Keratinocyte (primary cell): ENCODE results near the gene ZNF12. TPM values are rescaled to one million over a fixed set of nuclear protein-coding genes. Genes with fewer than 3 reads are reported as not detected.

ENCODE experiments used
- DNase-seq: peaks from one replicate; pipeline ENCODE4 v3.0.0-alpha.2; 2011; ENCODE audit warnings: low read depth, missing footprints, low spot score
- FAIRE-seq: peaks from 2 replicates; lab custom pipeline; 2011; peaks lifted over from hg19 to GRCh38; lab: Jason Lieb, UNC
- H2AFZ ChIP-seq: 2 replicates; pipeline ENCODE4 v1.6.0; 2012; ENCODE audit warnings: low read length, control low read depth, inconsistent platforms; ENCODE audit not compliant: control insufficient read depth
- H3K27ac ChIP-seq: 2 replicates; pipeline ENCODE4 v1.5.1; 2011; ENCODE audit warnings: low read length; ENCODE audit not compliant: control insufficient read depth, insufficient read depth
- H3K27me3 ChIP-seq: 3 replicates; pipeline ENCODE4 v1.6.0; 2011; ENCODE audit warnings: low read length; ENCODE audit not compliant: control insufficient read depth, insufficient read depth; ENCODE audit errors: extremely low read depth
- H3K36me3 ChIP-seq, 2 experiments: 2 replicates in 1 of 2; 3 replicates in 1 of 2; pipeline ENCODE4 v1.5.1; 2011; ENCODE audit warnings: low read length in 2 of 2, mild to moderate bottlenecking in 1 of 2; ENCODE audit not compliant: control insufficient read depth in 2 of 2, insufficient read depth in 2 of 2; ENCODE audit errors: extremely low read depth in 1 of 2
- H3K4me1 ChIP-seq: 3 replicates; pipeline ENCODE4 v1.5.1; 2011; ENCODE audit warnings: low read length; ENCODE audit not compliant: control insufficient read depth, insufficient read depth; ENCODE audit errors: extremely low read depth
- H3K4me2 ChIP-seq: 3 replicates; pipeline ENCODE4 v1.6.0; 2011; ENCODE audit warnings: low read depth, low read length; ENCODE audit not compliant: control insufficient read depth, insufficient read depth; ENCODE audit errors: extremely low read depth
- H3K4me3 ChIP-seq, 3 experiments: fragments of 200-600 bp in 1 of 3; sonication (generic) in 1 of 3; 2 replicates in 2 of 3; 3 replicates in 1 of 3; pipeline ENCODE4 v1.5.1; 2011 to 2016; ENCODE audit warnings: low read length in 3 of 3, mild to moderate bottlenecking in 3 of 3, control low read depth in 2 of 3, inconsistent platforms in 1 of 3, low read depth in 1 of 3, mixed read lengths in 1 of 3, mixed run types in 1 of 3, moderate library complexity in 1 of 3; ENCODE audit not compliant: control insufficient read depth in 2 of 3, insufficient read depth in 2 of 3; ENCODE audit errors: extremely low read depth in 1 of 3
- H3K79me2 ChIP-seq: 2 replicates; pipeline ENCODE4 v1.6.0; 2012; ENCODE audit warnings: low read length; ENCODE audit not compliant: control insufficient read depth, insufficient read depth
- H3K9ac ChIP-seq: 3 replicates; pipeline ENCODE4 v1.6.0; 2011; ENCODE audit warnings: low read length; ENCODE audit not compliant: control insufficient read depth, insufficient read depth; ENCODE audit errors: extremely low read depth
- H3K9me1 ChIP-seq: 3 replicates; pipeline ENCODE4 v1.6.0; 2011; ENCODE audit warnings: low read length; ENCODE audit not compliant: control insufficient read depth, insufficient read depth; ENCODE audit errors: extremely low read depth
- H3K9me3 ChIP-seq: 2 replicates; pipeline ENCODE4 v1.5.1; 2012; ENCODE audit warnings: low read depth, low read length; ENCODE audit not compliant: control insufficient read depth
- H4K20me1 ChIP-seq: 3 replicates; pipeline ENCODE4 v1.6.0; 2011; ENCODE audit warnings: low read length; ENCODE audit not compliant: control insufficient read depth, insufficient read depth; ENCODE audit errors: extremely low read depth
- CTCF ChIP-seq, 3 experiments: IDR thresholded peaks in 1 of 3; conservative IDR thresholded peaks in 1 of 3; optimal IDR thresholded peaks in 1 of 3; 2 replicates in 2 of 3; 3 replicates in 1 of 3; pipeline versions ENCODE3 to v1.5.1; 2011; ENCODE audit warnings: low read length in 3 of 3, mild to moderate bottlenecking in 3 of 3, moderate library complexity in 2 of 3, control low read depth in 1 of 3, inconsistent platforms in 1 of 3; ENCODE audit not compliant: insufficient read depth in 2 of 3; ENCODE audit errors: extremely low read depth in 1 of 3
- EZH2 ChIP-seq: IDR thresholded peaks from one replicate; pipeline ENCODE4 v1.6.1; 2012; ENCODE audit warnings: inconsistent platforms, mild to moderate bottlenecking, low read length, moderate library complexity
- dilution Hi-C: fragments of 300-500 bp; cut with MboI; formaldehyde crosslinking; loops from one replicate; pipeline ENCODE4 v1.7.0; 2020; ENCODE audit warnings: low sequenced_read_pairs; ENCODE audit not compliant: extremely low pct_ligation_motif_present
- polyA plus RNA-seq, 5 experiments: library from polyadenylated mRNA; depleted of rRNA in 3 of 5; stranded (reverse) in 3 of 5; stranded (forward) in 1 of 5; unstranded in 1 of 5; fragments of >200 nt; gene quantifications; 1 replicate in 1 of 5; 2 replicates in 3 of 5; 3 replicates in 1 of 5; pipeline versions ENCODE4 v1.2.1 to v1.2.3, GENCODE V29; 2011 to 2012; ENCODE audit warnings: missing spikeins in 2 of 5, low read depth in 1 of 5, low replicate concordance in 1 of 5

ZNF12 gene
- polyA plus RNA-seq, 1 donor (not counting 4 experiments of a cell fraction or from before 2014, with no cell fraction given) = 12.5 TPM

- TF ChIP-seq EZH2 (no peak), CTCF (optimal IDR thresholded peaks at IDR 0.05 in 1 of 3, IDR thresholded peaks at IDR 0.05 in 1 of 3, conservative IDR thresholded peaks at IDR 0.05 in 1 of 3; ENCODE audit: extremely low read depth in 1 of 3, insufficient read depth in 2 of 3, low read length in 3 of 3) (no peak)
- no peaks in the 10 kb centered on the region for H4K20me1 ChIP-seq
- H3K9ac ChIP-seq = no peak overlapping the region
- no peaks in the 10 kb centered on the region for H3K9me3 ChIP-seq
- H2AFZ ChIP-seq = no peak overlapping the region
- no peaks in the 10 kb centered on the region for H3K27me3 ChIP-seq
- no peaks in the 10 kb centered on the region for H3K9me1 ChIP-seq
- no peak overlapping the region for H3K4me2 ChIP-seq
- dilution Hi-C loops = no loop called here
- H3K36me3 ChIP-seq = peaks cover 15% of the 10 kb centered on the region in 2 experiments
- no peak for DNase-seq
- H3K4me1 ChIP-seq = no peaks in the 10 kb centered on the region
- no peak overlapping the region for H3K4me3 ChIP-seq
- no peak for FAIRE-seq
- no peaks in the 10 kb centered on the region for H3K79me2 ChIP-seq
- no peak overlapping the region for H3K27ac ChIP-seq
Observed at GRCh38 chr7:6651851-6652445, 54.8 kb downstream of the ZNF12 start.

- no peak for TF ChIP-seq CTCF (optimal IDR thresholded peaks at IDR 0.05 in 1 of 3, IDR thresholded peaks at IDR 0.05 in 1 of 3, conservative IDR thresholded peaks at IDR 0.05 in 1 of 3; ENCODE audit: extremely low read depth in 1 of 3, insufficient read depth in 2 of 3, low read length in 3 of 3)
- no peak for TF ChIP-seq EZH2
- DNase-seq (no peak), FAIRE-seq (no peak)
- Histone ChIP-seq H3K79me2 (no peaks in the 10 kb centered on the region), H3K9ac (no peak overlapping the region), H3K36me3 (peaks cover 15 to 18% of the 10 kb centered on the region in 2 experiments), H2AFZ (no peak overlapping the region), H3K4me3 (no peak overlapping the region), H3K4me1 (no peaks in the 10 kb centered on the region), H3K9me1 (no peaks in the 10 kb centered on the region), H4K20me1 (no peaks in the 10 kb centered on the region), H3K27ac (no peak overlapping the region), H3K9me3 (no peaks in the 10 kb centered on the region), H3K4me2 (no peak overlapping the region), H3K27me3 (no peaks in the 10 kb centered on the region)
- dilution Hi-C loops = no loop called here
Observed at GRCh38 chr7:6650521-6651011, 56.2 kb downstream of the ZNF12 start.
